Measurements from ENCODE around the gene PDCD10. TPM values are rescaled to one million over a fixed set of nuclear protein-coding genes. Genes with fewer than 3 reads are reported as not detected.

Gene PDCD10
- total RNA-seq, 1 experiment from 2014 or later, result 65.8 TPM

- TF ChIP-seq CTCF (IDR thresholded peaks at IDR 0.05; ENCODE audit: insufficient read depth in 1 of 2, low read depth in 1 of 2, low read length in 1 of 2, severe bottlenecking in 1 of 2, unreplicated experiment in 1 of 2), result no peak
- DNase-seq, result no peak
- no TSS peak for BruUV-seq (replicated peaks)
- Mint-ChIP-seq H3K4me3 (ENCODE audit: unreplicated experiment) (no peak overlapping the region), H3K36me3 (ENCODE audit: insufficient read depth, unreplicated experiment) (no peaks in the 10 kb centered on the region), H3K27ac (ENCODE audit: unreplicated experiment) (no peak overlapping the region), H3K27me3 (ENCODE audit: insufficient read depth, unreplicated experiment) (no peaks in the 10 kb centered on the region), H3K9me3 (ENCODE audit: unreplicated experiment) (no peaks in the 10 kb centered on the region), H3K4me1 (ENCODE audit: low read depth, unreplicated experiment) (peaks cover 7% of the 10 kb centered on the region)
- peaks cover 8% of the 10 kb centered on the region for H3K4me1 ChIP-seq
- ChIA-PET POLR2A (no interaction called here), CTCF (no interaction called here)
- intact Hi-C loops (cut with micrococcal nuclease; ENCODE audit: unreplicated experiment), result no loop called here
- no peaks in the 10 kb centered on the region for H3K27me3 ChIP-seq (replicated peaks; ENCODE audit: control insufficient read depth, insufficient read depth, low read length)
- no peak overlapping the region for H3K4me3 ChIP-seq (ENCODE audit: low read depth, low read length)
- peaks cover 8% of the 10 kb centered on the region; the same call in 1 of the 2 replicates for H3K9me3 ChIP-seq
- H3K36me3 ChIP-seq (ENCODE audit: control insufficient read depth, insufficient read depth, low read length), result no peaks in the 10 kb centered on the region
Observed at GRCh38 chr3:167777356-167777755, 42.7 kb upstream of the PDCD10 start.

GRCh38 chr3:167776066-167776685 is 41.5 kb upstream of the PDCD10 start:
- DNase-seq, result no peak
- Mint-ChIP-seq H3K27ac (ENCODE audit: unreplicated experiment) (no peak overlapping the region), H3K4me1 (ENCODE audit: low read depth, unreplicated experiment) (peaks cover 7% of the 10 kb centered on the region), H3K36me3 (ENCODE audit: insufficient read depth, unreplicated experiment) (no peaks in the 10 kb centered on the region), H3K9me3 (ENCODE audit: unreplicated experiment) (no peaks in the 10 kb centered on the region), H3K27me3 (ENCODE audit: insufficient read depth, unreplicated experiment) (no peaks in the 10 kb centered on the region), H3K4me3 (ENCODE audit: unreplicated experiment) (no peak overlapping the region)
- intact Hi-C loops (cut with micrococcal nuclease; ENCODE audit: unreplicated experiment), result no loop called here
- H3K36me3 ChIP-seq (ENCODE audit: control insufficient read depth, insufficient read depth, low read length), result no peaks in the 10 kb centered on the region
- CTCF ChIA-PET, result no interaction called here
- no peaks in the 10 kb centered on the region for H3K27me3 ChIP-seq (replicated peaks; ENCODE audit: control insufficient read depth, insufficient read depth, low read length)
- peaks cover 8% of the 10 kb centered on the region for H3K4me1 ChIP-seq
- peaks cover 8% of the 10 kb centered on the region; the same call in 1 of the 2 replicates for H3K9me3 ChIP-seq
- H3K4me3 ChIP-seq (ENCODE audit: low read depth, low read length), result no peak overlapping the region
- TF ChIP-seq CTCF (IDR thresholded peaks at IDR 0.05; ENCODE audit: insufficient read depth in 1 of 2, low read depth in 1 of 2, low read length in 1 of 2, severe bottlenecking in 1 of 2, unreplicated experiment in 1 of 2), result no peak
- BruUV-seq (replicated peaks), result no TSS peak
- POLR2A ChIA-PET, result no interaction called here

- Mint-ChIP-seq H3K9me3 (ENCODE audit: unreplicated experiment) (no peaks in the 10 kb centered on the region), H3K27me3 (ENCODE audit: insufficient read depth, unreplicated experiment) (no peaks in the 10 kb centered on the region), H3K27ac (ENCODE audit: unreplicated experiment) (no peak overlapping the region), H3K4me3 (ENCODE audit: unreplicated experiment) (no peak overlapping the region), H3K36me3 (ENCODE audit: insufficient read depth, unreplicated experiment) (no peaks in the 10 kb centered on the region), H3K4me1 (ENCODE audit: low read depth, unreplicated experiment) (peaks cover 7% of the 10 kb centered on the region)
- BruUV-seq (replicated peaks), result no TSS peak
- Histone ChIP-seq H3K27me3 (replicated peaks; ENCODE audit: control insufficient read depth, insufficient read depth, low read length) (no peaks in the 10 kb centered on the region), H3K9me3 (peaks cover 8% of the 10 kb centered on the region; the same call in 1 of the 2 replicates), H3K4me1 (peaks cover 8% of the 10 kb centered on the region), H3K4me3 (ENCODE audit: low read depth, low read length) (no peak overlapping the region), H3K36me3 (ENCODE audit: control insufficient read depth, insufficient read depth, low read length) (no peaks in the 10 kb centered on the region)
- ChIA-PET POLR2A (no interaction called here), CTCF (no interaction called here)
- no peak for TF ChIP-seq CTCF (IDR thresholded peaks at IDR 0.05; ENCODE audit: insufficient read depth in 1 of 2, low read depth in 1 of 2, low read length in 1 of 2, severe bottlenecking in 1 of 2, unreplicated experiment in 1 of 2)
- intact Hi-C loops (cut with micrococcal nuclease; ENCODE audit: unreplicated experiment), result no loop called here
- no peak for DNase-seq
Observed at GRCh38 chr3:167773584-167773983, 38.9 kb upstream of the PDCD10 start.
